Measurements from ENCODE around the gene SLC12A5.

SLC12A5 gene

DNA sequence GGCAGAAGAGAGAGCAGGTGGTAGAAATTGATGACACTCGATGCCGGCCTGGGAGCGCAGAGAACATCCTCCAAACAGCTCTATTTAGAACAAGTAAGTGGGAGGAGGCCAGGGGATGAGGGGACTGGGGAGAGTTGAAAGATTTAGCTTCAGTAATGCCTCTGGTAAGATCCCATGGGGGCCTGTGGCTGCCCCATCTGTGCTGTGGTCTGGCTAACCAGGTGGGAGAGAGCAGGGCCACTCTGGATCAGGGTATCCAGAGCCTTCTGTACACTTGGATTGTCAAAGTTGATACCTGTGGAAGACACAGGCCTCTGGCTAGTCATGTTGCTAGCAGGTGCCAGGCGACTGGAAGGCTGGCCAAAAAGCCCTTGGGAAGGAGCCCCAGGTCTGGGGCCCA lies 33.1 kb downstream of the SLC12A5 start:
- DNase-seq, result no peak
- Mint-ChIP-seq H3K4me1 (ENCODE audit: low read depth) (peaks cover 67% of the 10 kb centered on the region), H3K4me3 (no peak overlapping the region), H3K27ac (no peak overlapping the region), H3K36me3 (ENCODE audit: low read depth) (peaks cover 78% of the 10 kb centered on the region), H3K9me3 (no peaks in the 10 kb centered on the region), H3K27me3 (peaks cover 19% of the 10 kb centered on the region)

DNA sequence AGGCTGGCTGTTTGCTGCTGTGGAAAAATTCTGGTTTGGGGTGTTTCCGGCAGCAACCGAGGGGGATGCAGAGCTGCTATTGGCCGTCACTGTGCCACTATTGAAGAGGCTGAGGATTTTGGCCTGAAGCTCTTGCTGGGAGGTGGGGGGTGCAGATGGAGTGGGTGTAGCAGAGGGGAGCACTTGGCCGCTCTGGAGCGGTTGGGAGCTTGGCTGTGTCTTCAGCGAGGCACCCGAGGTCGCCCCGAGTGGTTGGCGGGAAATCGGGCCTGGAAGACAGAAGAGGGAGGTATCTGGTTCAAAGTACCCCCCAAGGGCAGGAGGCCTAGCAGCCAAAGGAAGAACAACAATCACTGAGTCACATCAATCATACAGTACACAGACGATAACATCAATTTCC lies 33.6 kb downstream of the SLC12A5 start:
- peaks cover 67% of the 10 kb centered on the region for H3K4me1 Mint-ChIP-seq (ENCODE audit: low read depth)
- DNase-seq, result no peak

GRCh38 chr20:46063151-46063550 lies 34.1 kb downstream of the SLC12A5 start:
- Mint-ChIP-seq H3K27me3 (peaks cover 15% of the 10 kb centered on the region), H3K36me3 (ENCODE audit: low read depth) (peaks cover 85% of the 10 kb centered on the region), H3K9me3 (no peaks in the 10 kb centered on the region), H3K4me3 (no peak overlapping the region), H3K4me1 (ENCODE audit: low read depth) (peaks cover 65% of the 10 kb centered on the region), H3K27ac (peak overlapping the region; percentile 72)
- DNase-seq, result no peak

More for the DNA sequence above, 33.6 kb downstream of the SLC12A5 start:
- Mint-ChIP-seq H3K4me3 (no peak overlapping the region), H3K27me3 (peaks cover 17% of the 10 kb centered on the region), H3K9me3 (no peaks in the 10 kb centered on the region), H3K36me3 (ENCODE audit: low read depth) (peaks cover 80% of the 10 kb centered on the region), H3K27ac (no peak overlapping the region)

DNA sequence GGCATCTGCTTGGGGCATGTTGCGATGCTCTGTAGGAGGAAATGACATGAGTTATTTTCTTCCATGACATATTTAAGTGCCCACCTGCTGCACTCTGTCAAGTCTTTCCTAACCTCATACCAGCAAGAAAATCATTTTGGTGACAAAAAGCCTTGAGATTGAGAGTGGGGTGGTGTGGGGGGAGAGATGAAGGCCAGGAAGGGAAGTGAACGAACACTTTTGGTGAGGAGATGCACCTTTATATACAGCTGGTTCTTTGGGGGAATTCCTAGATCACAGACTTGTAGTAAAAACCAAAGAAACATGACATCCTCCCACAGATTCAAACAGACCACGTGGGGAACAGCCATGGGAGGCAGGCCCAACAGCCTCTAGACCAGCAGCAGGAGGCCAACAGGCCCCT lies 34.6 kb downstream of the SLC12A5 start:
- H3K27ac Mint-ChIP-seq, result peak overlapping the region; percentile 72
- H3K4me3 Mint-ChIP-seq, result no peak overlapping the region
- peaks cover 11% of the 10 kb centered on the region for H3K27me3 Mint-ChIP-seq
- peaks cover 90% of the 10 kb centered on the region for H3K36me3 Mint-ChIP-seq (ENCODE audit: low read depth)
- H3K9me3 Mint-ChIP-seq, result no peaks in the 10 kb centered on the region
- DNase-seq, result no peak
- peaks cover 62% of the 10 kb centered on the region for H3K4me1 Mint-ChIP-seq (ENCODE audit: low read depth)

DNA sequence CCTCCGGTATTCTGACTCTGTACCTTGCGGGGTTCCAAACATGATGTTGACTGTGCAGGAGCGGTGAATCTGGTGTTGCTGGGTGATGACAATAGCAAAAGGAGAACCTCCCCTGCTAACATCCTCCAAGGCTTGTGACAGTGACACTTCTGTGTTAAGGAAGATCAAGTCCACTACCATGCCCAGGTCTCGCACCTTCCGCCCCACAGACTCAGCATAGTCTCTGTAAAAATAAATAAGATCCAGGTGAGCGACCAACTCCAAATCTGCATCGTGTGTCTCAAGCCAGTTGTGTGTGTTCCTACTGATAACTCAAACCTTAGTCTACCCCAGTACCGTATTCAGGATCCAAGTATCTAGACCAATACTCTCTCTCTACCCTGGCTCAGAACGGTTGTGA lies 36.0 kb downstream of the SLC12A5 start:
- Mint-ChIP-seq H3K4me1 (ENCODE audit: low read depth) (peaks cover 48% of the 10 kb centered on the region), H3K27me3 (no peaks in the 10 kb centered on the region), H3K9me3 (no peaks in the 10 kb centered on the region), H3K4me3 (no peak overlapping the region), H3K27ac (no peak overlapping the region), H3K36me3 (ENCODE audit: low read depth) (peaks cover 83% of the 10 kb centered on the region)
- no peak for DNase-seq

GRCh38 chr20:46065691-46066090 lies 36.7 kb downstream of the SLC12A5 start:
- Mint-ChIP-seq H3K4me3 (no peak overlapping the region), H3K36me3 (ENCODE audit: low read depth) (peaks cover 76% of the 10 kb centered on the region)

GRCh38 chr20:46070215-46070900 lies 41.3 kb downstream of the SLC12A5 start:
- Mint-ChIP-seq H3K36me3 (ENCODE audit: low read depth) (peaks cover 47% of the 10 kb centered on the region), H3K4me1 (ENCODE audit: low read depth) (peaks cover 4% of the 10 kb centered on the region), H3K27me3 (no peaks in the 10 kb centered on the region), H3K9me3 (no peaks in the 10 kb centered on the region), H3K27ac (no peak overlapping the region), H3K4me3 (no peak overlapping the region)
- no peak for DNase-seq

More at GRCh38 chr20:46065691-46066090, 36.7 kb downstream of the SLC12A5 start:
- Mint-ChIP-seq H3K27ac (no peak overlapping the region), H3K27me3 (no peaks in the 10 kb centered on the region), H3K9me3 (no peaks in the 10 kb centered on the region), H3K4me1 (ENCODE audit: low read depth) (peaks cover 42% of the 10 kb centered on the region)
- DNase-seq, result no peak

- Mint-ChIP-seq H3K4me3 (no peak overlapping the region), H3K4me1 (ENCODE audit: low read depth) (peaks cover 4% of the 10 kb centered on the region), H3K36me3 (ENCODE audit: low read depth) (peaks cover 46% of the 10 kb centered on the region), H3K27me3 (no peaks in the 10 kb centered on the region), H3K27ac (no peak overlapping the region), H3K9me3 (no peaks in the 10 kb centered on the region)
- DNase-seq, result no peak
These were observed 42.6 kb downstream of the SLC12A5 start for GRCh38 chr20:46071573-46071972.

DNA sequence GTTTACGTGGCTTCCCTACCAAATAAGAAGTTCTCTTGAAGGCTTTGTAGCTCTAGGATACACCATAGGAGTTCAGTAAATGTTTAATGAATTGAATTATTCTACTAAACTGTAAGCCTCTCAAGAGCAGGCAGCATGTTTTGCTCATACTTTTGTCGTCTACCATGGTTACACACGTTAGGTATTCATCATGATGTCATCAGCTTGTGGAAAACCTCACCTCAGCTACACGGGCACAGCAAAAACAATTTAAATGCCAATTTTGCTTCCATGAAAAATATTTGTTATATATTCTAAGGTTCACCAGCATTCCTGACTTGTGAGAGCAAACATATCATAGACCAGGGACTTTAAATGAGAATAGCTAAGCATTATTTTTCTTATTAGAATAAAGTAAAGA lies 44.0 kb downstream of the SLC12A5 start:
- Mint-ChIP-seq H3K36me3 (ENCODE audit: low read depth) (peaks cover 47% of the 10 kb centered on the region), H3K4me3 (no peak overlapping the region), H3K4me1 (ENCODE audit: low read depth) (peaks cover 4% of the 10 kb centered on the region), H3K9me3 (no peaks in the 10 kb centered on the region), H3K27ac (no peak overlapping the region), H3K27me3 (no peaks in the 10 kb centered on the region)
- DNase-seq, result no peak

- H3K36me3 Mint-ChIP-seq (ENCODE audit: low read depth), result peaks cover 47% of the 10 kb centered on the region
- H3K4me1 Mint-ChIP-seq (ENCODE audit: low read depth), result peaks cover 4% of the 10 kb centered on the region
- H3K9me3 Mint-ChIP-seq, result no peaks in the 10 kb centered on the region
- H3K27ac Mint-ChIP-seq, result no peak overlapping the region
- no peak for DNase-seq
- no peaks in the 10 kb centered on the region for H3K27me3 Mint-ChIP-seq
- H3K4me3 Mint-ChIP-seq, result no peak overlapping the region
These were observed 44.4 kb downstream of the SLC12A5 start for GRCh38 chr20:46073443-46073842.

GRCh38 chr20:46074006-46074405 lies 45.0 kb downstream of the SLC12A5 start:
- Mint-ChIP-seq H3K4me1 (ENCODE audit: low read depth) (peaks cover 4% of the 10 kb centered on the region), H3K27me3 (no peaks in the 10 kb centered on the region), H3K27ac (no peak overlapping the region)

GRCh38 chr20:46076806-46077205 lies 47.8 kb downstream of the SLC12A5 start:
- Mint-ChIP-seq H3K27me3 (no peaks in the 10 kb centered on the region), H3K27ac (no peak overlapping the region), H3K4me1 (ENCODE audit: low read depth) (peaks cover 14% of the 10 kb centered on the region), H3K36me3 (ENCODE audit: low read depth) (peaks cover 64% of the 10 kb centered on the region), H3K9me3 (no peaks in the 10 kb centered on the region), H3K4me3 (no peak overlapping the region)
- no peak for DNase-seq

More at GRCh38 chr20:46074006-46074405, 45.0 kb downstream of the SLC12A5 start:
- no peak for DNase-seq
- Mint-ChIP-seq H3K4me3 (no peak overlapping the region), H3K36me3 (ENCODE audit: low read depth) (peaks cover 50% of the 10 kb centered on the region), H3K9me3 (no peaks in the 10 kb centered on the region)

GRCh38 chr20:46077642-46078305 lies 48.8 kb downstream of the SLC12A5 start:
- Mint-ChIP-seq H3K4me1 (ENCODE audit: low read depth) (peaks cover 23% of the 10 kb centered on the region), H3K27ac (no peak overlapping the region), H3K36me3 (ENCODE audit: low read depth) (peaks cover 64% of the 10 kb centered on the region), H3K27me3 (no peaks in the 10 kb centered on the region), H3K9me3 (no peaks in the 10 kb centered on the region), H3K4me3 (no peak overlapping the region)
- no peak for DNase-seq

- Mint-ChIP-seq H3K27ac (no peak overlapping the region), H3K9me3 (no peaks in the 10 kb centered on the region), H3K4me3 (no peak overlapping the region), H3K4me1 (ENCODE audit: low read depth) (peaks cover 33% of the 10 kb centered on the region), H3K27me3 (no peaks in the 10 kb centered on the region), H3K36me3 (ENCODE audit: low read depth) (peaks cover 57% of the 10 kb centered on the region)
- no peak for DNase-seq
These were observed 49.9 kb downstream of the SLC12A5 start for GRCh38 chr20:46078954-46079353.

DNA sequence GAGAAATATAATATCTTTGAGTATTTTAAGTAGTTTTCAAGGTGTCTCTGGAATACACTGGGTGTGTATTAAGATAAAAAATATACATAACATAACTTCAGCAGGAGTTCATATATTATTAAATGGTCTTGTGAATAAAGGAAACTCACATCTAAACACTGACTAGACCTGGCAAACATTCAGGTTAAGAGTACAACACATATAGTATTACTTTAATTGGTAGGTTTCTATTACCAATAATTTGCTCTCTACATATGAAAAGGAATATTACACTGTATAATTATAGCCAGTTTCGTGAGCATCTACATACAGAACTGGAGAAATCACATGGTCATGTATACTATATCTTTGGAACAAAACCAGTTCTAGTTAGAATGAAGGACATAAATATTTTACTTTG lies 52.1 kb downstream of the SLC12A5 start:
- H3K4me3 Mint-ChIP-seq, result no peak overlapping the region
- H3K27me3 Mint-ChIP-seq, result no peaks in the 10 kb centered on the region
- no peaks in the 10 kb centered on the region for H3K9me3 Mint-ChIP-seq
- H3K4me1 Mint-ChIP-seq (ENCODE audit: low read depth), result peaks cover 52% of the 10 kb centered on the region
- DNase-seq, result no peak
- no peak overlapping the region for H3K27ac Mint-ChIP-seq
- H3K36me3 Mint-ChIP-seq (ENCODE audit: low read depth), result peaks cover 45% of the 10 kb centered on the region
